GM10248 (cell line): ENCODE data around the gene GPN2.
"Not testable (repeated sequence)": the region's sequence is repeated elsewhere in the genome, so short reads cannot be mapped to it uniquely, and the experiment has no call there.

ENCODE experiments used
- CTCF ChIA-PET: fragments of 300-600 bp; sonication (Branson Sonifier 250); formaldehyde crosslinking; extraction: SDS; loops from one replicate; lab custom pipeline; 2021; ENCODE audit warnings: antibody characterized with exemption; lab: Yijun Ruan, JAX
- POLR2A ChIA-PET: fragments of 350-650 bp; sonication (Branson Sonifier 250); formaldehyde crosslinking; extraction: SDS; loops from one replicate; lab custom pipeline; 2020; ENCODE audit warnings: antibody characterized with exemption; lab: Yijun Ruan, JAX
- DNase-seq: peaks from one replicate; pipeline ENCODE4 v3.0.0; 2012; ENCODE audit errors: extremely low spot score
- TF ChIP-seq, protein P1 (sequence below): IDR thresholded peaks from 2 replicates; pipeline ENCODE4 v1.5.1; 2012; ENCODE audit warnings: mild to moderate bottlenecking, low read depth; ENCODE audit errors: extremely low read depth, missing control alignments, control extremely low read depth

The GPN2 gene

GRCh38 chr1:26844424-26845196, 45.5 kb downstream of the GPN2 start:
- TF ChIP-seq, protein P1, sequence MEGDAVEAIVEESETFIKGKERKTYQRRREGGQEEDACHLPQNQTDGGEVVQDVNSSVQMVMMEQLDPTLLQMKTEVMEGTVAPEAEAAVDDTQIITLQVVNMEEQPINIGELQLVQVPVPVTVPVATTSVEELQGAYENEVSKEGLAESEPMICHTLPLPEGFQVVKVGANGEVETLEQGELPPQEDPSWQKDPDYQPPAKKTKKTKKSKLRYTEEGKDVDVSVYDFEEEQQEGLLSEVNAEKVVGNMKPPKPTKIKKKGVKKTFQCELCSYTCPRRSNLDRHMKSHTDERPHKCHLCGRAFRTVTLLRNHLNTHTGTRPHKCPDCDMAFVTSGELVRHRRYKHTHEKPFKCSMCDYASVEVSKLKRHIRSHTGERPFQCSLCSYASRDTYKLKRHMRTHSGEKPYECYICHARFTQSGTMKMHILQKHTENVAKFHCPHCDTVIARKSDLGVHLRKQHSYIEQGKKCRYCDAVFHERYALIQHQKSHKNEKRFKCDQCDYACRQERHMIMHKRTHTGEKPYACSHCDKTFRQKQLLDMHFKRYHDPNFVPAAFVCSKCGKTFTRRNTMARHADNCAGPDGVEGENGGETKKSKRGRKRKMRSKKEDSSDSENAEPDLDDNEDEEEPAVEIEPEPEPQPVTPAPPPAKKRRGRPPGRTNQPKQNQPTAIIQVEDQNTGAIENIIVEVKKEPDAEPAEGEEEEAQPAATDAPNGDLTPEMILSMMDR = no peak
- ChIA-PET CTCF (interaction anchor here (1.4 kb wide), 1 partner anchor 35 kb away, joined by 3 read pairs; no protein-coding TSS in a partner anchor), POLR2A (no interaction called here)
- DNase-seq = no peak

DNA sequence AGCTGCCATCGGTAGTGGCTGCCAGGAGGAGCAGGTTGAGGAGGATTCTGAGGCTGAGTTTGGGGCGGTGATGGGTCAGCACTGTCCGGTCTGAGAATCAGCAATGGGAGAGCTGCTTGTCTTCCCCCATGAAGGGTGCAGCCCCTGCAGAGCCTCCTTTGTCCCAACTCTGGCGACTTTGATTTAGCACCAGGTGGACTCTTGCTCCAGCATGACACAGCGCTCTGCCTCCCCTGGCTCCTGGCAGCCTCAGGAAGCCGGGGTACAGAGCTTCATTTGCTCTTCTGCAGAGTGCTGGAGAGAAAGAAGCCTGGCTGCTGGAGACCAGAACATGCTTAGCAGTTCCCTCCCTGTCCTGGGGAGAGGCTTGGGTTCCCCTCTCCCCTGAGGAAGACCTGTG, 50.3 kb downstream of the GPN2 start:
- TF ChIP-seq, protein P1 = no peak
- DNase-seq = no peak
- ChIA-PET CTCF (interaction anchor here (1.6 to 4.9 kb wide), 6 partner anchors 10 to 47 kb away, joined by 4 to 39 read pairs (median 12); partner anchors contain the start of gene SFN), POLR2A (interaction anchor here (0.6 kb wide), 1 partner anchor 316 kb away, joined by 4 read pairs; no protein-coding TSS in a partner anchor)

- ChIA-PET POLR2A (interaction anchor here (0.7 to 1.2 kb wide), 4 partner anchors 9 to 61 kb away, joined by 3 to 10 read pairs (median 4); partner anchors contain the start of gene GPATCH3), CTCF (interaction anchor here (0.7 to 4.9 kb wide), 15 partner anchors 10 to 240 kb away, joined by 3 to 39 read pairs (median 6); partner anchors contain the start of genes SFN and ZDHHC18)
- no peak for DNase-seq
- TF ChIP-seq, protein P1 = no peak
These were observed 50.8 kb downstream of the GPN2 start for GRCh38 chr1:26839339-26839722.

GRCh38 chr1:26838474-26839338, 51.4 kb downstream of the GPN2 start:
- DNase-seq = peak; percentile 87
- CTCF ChIA-PET = interaction anchor here (0.7 to 4.9 kb wide), 19 partner anchors 10 to 239 kb away, joined by 3 to 39 read pairs (median 6); partner anchors contain the start of genes SFN and ZDHHC18
- TF ChIP-seq, protein P1 = no peak
- POLR2A ChIA-PET = interaction anchor here (0.5 to 1.2 kb wide), 5 partner anchors 9 to 522 kb away, joined by 3 to 10 read pairs (median 3); partner anchors contain the start of gene GPATCH3

DNA sequence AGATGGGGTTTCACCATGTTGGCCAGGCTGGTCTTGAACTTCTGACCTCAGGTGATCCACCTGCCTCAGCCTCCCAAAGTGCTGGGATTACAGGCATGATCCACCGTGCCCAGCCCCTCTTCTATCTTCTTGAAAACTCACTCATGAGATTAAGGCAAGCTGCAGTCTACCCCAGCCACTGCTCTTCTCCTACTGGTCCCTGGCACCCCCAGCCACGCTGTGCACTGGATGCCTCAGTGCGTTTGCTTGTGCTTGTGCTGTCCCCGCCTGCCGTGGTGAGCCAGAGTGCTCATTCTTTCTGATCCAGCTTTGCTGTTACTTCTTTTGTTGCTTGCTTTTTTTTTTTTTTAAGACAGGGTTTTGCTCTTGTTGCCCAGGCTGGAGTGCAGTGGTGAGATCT, 52.4 kb downstream of the GPN2 start:
- POLR2A ChIA-PET = not testable (repeated sequence)
- CTCF ChIA-PET = interaction anchor here (1.1 to 4.9 kb wide), 13 partner anchors 9 to 236 kb away, joined by 3 to 39 read pairs (median 7); partner anchors contain the start of genes SFN and ZDHHC18

DNA sequence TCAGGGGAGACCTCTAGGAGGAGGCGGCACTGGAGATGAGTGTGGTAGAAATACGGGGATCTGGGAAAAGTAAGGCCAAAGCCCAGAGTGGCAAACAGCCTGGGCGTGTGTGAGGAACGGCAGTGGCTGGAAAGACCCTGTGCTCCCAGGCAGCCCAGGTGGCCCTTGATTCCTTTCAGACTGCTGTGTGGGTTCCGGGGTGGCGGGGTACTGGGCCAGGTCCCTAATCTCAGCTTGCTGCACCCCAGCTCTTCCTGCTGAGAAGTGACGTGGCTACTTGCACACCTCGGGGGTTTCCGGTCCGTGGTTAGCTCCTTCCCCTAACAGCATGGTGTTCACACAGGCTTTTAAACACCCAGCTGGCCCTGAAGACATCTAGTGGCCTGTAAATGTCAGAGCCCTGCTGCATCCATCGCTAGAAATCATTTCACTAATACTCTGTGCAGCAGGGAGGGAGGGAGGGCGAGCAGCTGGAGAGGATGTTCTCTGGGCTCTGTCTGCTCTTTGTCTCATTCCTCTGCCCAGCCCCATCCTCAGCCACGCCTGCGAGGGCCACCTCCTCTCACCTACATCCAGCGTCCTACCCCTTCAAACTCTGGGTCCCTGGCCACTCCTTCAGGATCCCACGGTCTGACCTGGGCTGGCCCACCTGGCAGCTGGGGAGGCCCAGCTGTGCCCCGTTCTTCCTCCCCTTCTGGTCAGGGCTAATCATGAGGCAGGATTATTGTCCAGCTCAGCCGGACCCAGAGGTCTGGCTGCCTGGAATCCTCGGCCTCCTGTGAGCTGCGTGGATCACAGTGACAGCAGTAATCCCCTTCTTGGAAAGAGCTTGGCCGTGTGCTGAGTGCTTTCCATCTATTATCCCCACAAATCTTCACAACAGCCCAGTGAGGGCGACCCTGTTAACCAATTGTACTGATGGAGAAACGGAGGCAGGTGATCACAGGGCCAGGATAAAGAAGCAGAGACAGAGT, 56.4 kb downstream of the GPN2 start:
- CTCF ChIA-PET = interaction anchor here (0.6 to 5.5 kb wide), 24 partner anchors 8 to 295 kb away, joined by 3 to 42 read pairs (median 5); partner anchors contain the start of genes PIGV and ZDHHC18
- TF ChIP-seq, protein P1 = peak; percentile 47
- DNase-seq = peak; percentile 91
- POLR2A ChIA-PET = interaction anchor here (1.0 to 1.1 kb wide), 2 partner anchors 22 to 29 kb away, joined by 3 read pairs; no protein-coding TSS in a partner anchor

More for the DNA sequence above, 52.4 kb downstream of the GPN2 start:
- DNase-seq = not testable (repeated sequence)
